DND-41 (cell line): ENCODE measurements around the gene ADAM10.

Experiments
- ATAC-seq: fragments of 200-7000 bp; cut with Tn5 transposase; 3 replicates; pipeline ENCODE4 v1.9.1; 2021; ENCODE audit warnings: low read depth; ENCODE audit not compliant: insufficient read depth
- DNase-seq: peaks from one replicate; pipeline ENCODE4 v3.0.0-alpha.2; 2020
- H2AFZ ChIP-seq: 2 replicates; pipeline ENCODE4 v1.6.0; 2012; ENCODE audit warnings: low read depth, low read length
- H3K27ac ChIP-seq: 2 replicates; pipeline ENCODE4 v1.5.1; 2012; ENCODE audit warnings: low read length, inconsistent platforms
- H3K27me3 ChIP-seq: fragments of 200-600 bp; sonication (generic); 2 replicates; pipeline ENCODE4 v1.6.0; 2012; ENCODE audit warnings: low read length, mild to moderate bottlenecking, inconsistent platforms; ENCODE audit not compliant: insufficient read depth, poor library complexity
- H3K36me3 ChIP-seq: 2 replicates; pipeline ENCODE4 v1.5.1; 2012; ENCODE audit warnings: low read length, inconsistent platforms; ENCODE audit not compliant: insufficient read depth
- H3K4me1 ChIP-seq: 2 replicates; pipeline ENCODE4 v1.5.1; 2012; ENCODE audit warnings: mild to moderate bottlenecking, low read length; ENCODE audit not compliant: insufficient read depth
- H3K4me2 ChIP-seq: 2 replicates; pipeline ENCODE4 v1.6.0; 2012; ENCODE audit warnings: mild to moderate bottlenecking, moderate library complexity, low read length, inconsistent platforms; ENCODE audit not compliant: insufficient read depth
- H3K4me3 ChIP-seq, 2 experiments: fragments of 200-600 bp in 1 of 2; shearing (Covaris generic) in 1 of 2; 2 replicates each; pipeline ENCODE4 v1.5.1; 2012 to 2016; ENCODE audit warnings: inconsistent platforms in 2 of 2, low read length in 2 of 2, mild to moderate bottlenecking in 2 of 2, low read depth in 1 of 2, moderate library complexity in 1 of 2
- H3K79me2 ChIP-seq: 2 replicates; pipeline ENCODE4 v1.6.0; 2012; ENCODE audit warnings: low read length, inconsistent platforms; ENCODE audit not compliant: insufficient read depth
- H3K9ac ChIP-seq: 2 replicates; pipeline ENCODE4 v1.6.0; 2012; ENCODE audit warnings: low read depth, mild to moderate bottlenecking, inconsistent platforms, low read length, moderate library complexity
- H3K9me3 ChIP-seq: 2 replicates; pipeline ENCODE4 v1.5.1; 2012; ENCODE audit warnings: low read length, moderate library complexity, mild to moderate bottlenecking, inconsistent platforms; ENCODE audit not compliant: insufficient read depth, severe bottlenecking
- H4K20me1 ChIP-seq: 2 replicates; pipeline ENCODE4 v1.6.0; 2012; ENCODE audit warnings: low read length; ENCODE audit not compliant: insufficient read depth
- CTCF ChIP-seq: IDR thresholded peaks from 2 replicates; pipeline ENCODE4 v1.5.1; 2012; ENCODE audit warnings: borderline replicate concordance, low read length, moderate library complexity, mild to moderate bottlenecking; ENCODE audit not compliant: poor library complexity, severe bottlenecking; ENCODE audit errors: extremely low read depth
- EZH2 ChIP-seq: IDR thresholded peaks from 3 replicates; pipeline ENCODE4 v1.6.1; 2012; ENCODE audit warnings: borderline replicate concordance, low read depth, mild to moderate bottlenecking, moderate library complexity, low read length, inconsistent platforms; ENCODE audit not compliant: severe bottlenecking

Gene ADAM10

GRCh38 chr15:58698887-58699641 lies 50.4 kb downstream of the ADAM10 start:
- Histone ChIP-seq H2AFZ (no peak overlapping the region), H3K4me1 (peaks cover 44% of the 10 kb centered on the region), H3K4me3 (no peak overlapping the region), H3K36me3 (peaks cover 20% of the 10 kb centered on the region), H3K9ac (no peak overlapping the region; the same call in 1 of the 2 replicates), H3K27me3 (no peaks in the 10 kb centered on the region), H3K27ac (peak overlapping the region; percentile 64), H4K20me1 (peaks cover 21% of the 10 kb centered on the region; the same call in 1 of the 2 replicates), H3K79me2 (peaks cover 98% of the 10 kb centered on the region), H3K4me2 (peak overlapping the region; percentile 24; the same call in 1 of the 2 replicates), H3K9me3 (no peaks in the 10 kb centered on the region)
- TF ChIP-seq CTCF (no peak), EZH2 (no peak)
- ATAC-seq (peak; percentile 88), DNase-seq (peak; percentile 33)

- no peak overlapping the region for H3K4me2 ChIP-seq
- no peaks in the 10 kb centered on the region for H3K27me3 ChIP-seq
- H3K27ac ChIP-seq, result peak overlapping the region; percentile 18
- no peak overlapping the region for H3K4me3 ChIP-seq
- peaks cover 44% of the 10 kb centered on the region for H3K4me1 ChIP-seq
- H3K79me2 ChIP-seq, result peaks cover 99% of the 10 kb centered on the region
- H2AFZ ChIP-seq, result no peak overlapping the region
- DNase-seq, result no peak
- no peak overlapping the region for H3K9ac ChIP-seq
- peaks cover 26% of the 10 kb centered on the region; the same call in 1 of the 2 replicates for H4K20me1 ChIP-seq
- no peak for TF ChIP-seq CTCF
- TF ChIP-seq EZH2, result no peak
- H3K9me3 ChIP-seq, result no peaks in the 10 kb centered on the region
- H3K36me3 ChIP-seq, result peaks cover 27% of the 10 kb centered on the region
- no peak for ATAC-seq
Observed at GRCh38 chr15:58697220-58697619, 52.3 kb downstream of the ADAM10 start.

- Histone ChIP-seq H3K4me3 (no peak overlapping the region), H3K27ac (peak overlapping the region; percentile 18; the same call in 1 of the 2 replicates), H3K36me3 (peaks cover 27% of the 10 kb centered on the region), H4K20me1 (peaks cover 26% of the 10 kb centered on the region; the same call in 1 of the 2 replicates), H3K4me2 (no peak overlapping the region), H3K9me3 (no peaks in the 10 kb centered on the region), H3K4me1 (peaks cover 44% of the 10 kb centered on the region), H3K9ac (no peak overlapping the region), H3K27me3 (no peaks in the 10 kb centered on the region), H2AFZ (no peak overlapping the region), H3K79me2 (peaks cover 99% of the 10 kb centered on the region)
- ATAC-seq (no peak), DNase-seq (no peak)
- no peak for TF ChIP-seq EZH2
- no peak for TF ChIP-seq CTCF
Observed at GRCh38 chr15:58696738-58697137, 52.8 kb downstream of the ADAM10 start.
